PC-9 (cell line): ENCODE measurements around the gene SPARCL1.

Experiments used
- EZH2 ChIP-seq: fragments of 200-600 bp; sonication (generic); IDR thresholded peaks from 2 replicates; pipeline ENCODE4 v1.8.0; 2017; ENCODE audit warnings: antibody characterized with exemption, low read depth
- TF ChIP-seq, protein P1 (sequence below): fragments of 200-600 bp; sonication (generic); conservative IDR thresholded peaks from 2 replicates; pipeline ENCODE4 v1.6.1; 2017; ENCODE audit warnings: mixed run types, antibody characterized with exemption, mild to moderate bottlenecking, moderate library complexity

DNA sequence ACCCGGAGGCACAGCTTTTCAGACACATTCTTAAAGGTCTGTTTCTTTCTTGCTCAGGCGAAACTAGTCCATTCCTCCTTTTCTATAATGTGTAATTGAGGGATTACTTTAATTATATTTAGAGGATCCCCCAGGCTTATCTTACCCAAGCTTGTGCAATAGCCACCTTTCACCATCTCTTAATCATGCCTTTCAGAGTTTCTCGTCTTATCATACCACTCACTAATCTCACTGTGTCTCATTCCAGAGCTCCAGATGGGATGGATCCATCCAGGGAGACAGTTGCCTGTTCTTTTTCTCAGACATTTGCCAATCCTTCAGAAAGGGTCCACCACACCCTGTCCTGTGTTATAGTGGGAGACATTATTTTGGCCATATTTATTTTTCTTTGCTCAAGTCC, 12.5 kb downstream of the SPARCL1 start:
- TF ChIP-seq, protein P1, sequence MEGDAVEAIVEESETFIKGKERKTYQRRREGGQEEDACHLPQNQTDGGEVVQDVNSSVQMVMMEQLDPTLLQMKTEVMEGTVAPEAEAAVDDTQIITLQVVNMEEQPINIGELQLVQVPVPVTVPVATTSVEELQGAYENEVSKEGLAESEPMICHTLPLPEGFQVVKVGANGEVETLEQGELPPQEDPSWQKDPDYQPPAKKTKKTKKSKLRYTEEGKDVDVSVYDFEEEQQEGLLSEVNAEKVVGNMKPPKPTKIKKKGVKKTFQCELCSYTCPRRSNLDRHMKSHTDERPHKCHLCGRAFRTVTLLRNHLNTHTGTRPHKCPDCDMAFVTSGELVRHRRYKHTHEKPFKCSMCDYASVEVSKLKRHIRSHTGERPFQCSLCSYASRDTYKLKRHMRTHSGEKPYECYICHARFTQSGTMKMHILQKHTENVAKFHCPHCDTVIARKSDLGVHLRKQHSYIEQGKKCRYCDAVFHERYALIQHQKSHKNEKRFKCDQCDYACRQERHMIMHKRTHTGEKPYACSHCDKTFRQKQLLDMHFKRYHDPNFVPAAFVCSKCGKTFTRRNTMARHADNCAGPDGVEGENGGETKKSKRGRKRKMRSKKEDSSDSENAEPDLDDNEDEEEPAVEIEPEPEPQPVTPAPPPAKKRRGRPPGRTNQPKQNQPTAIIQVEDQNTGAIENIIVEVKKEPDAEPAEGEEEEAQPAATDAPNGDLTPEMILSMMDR: no peak
- no peak for TF ChIP-seq EZH2
